Thoracic aorta (tissue), 2 donors: ENCODE measurements around the gene ABCG2. TPM values are rescaled to one million over a fixed set of nuclear protein-coding genes. Genes with fewer than 3 reads are reported as not detected.

Source experiments
- ATAC-seq: fragments of 150-250 bp; one replicate; pipeline ENCODE4 v1.8.0; 2017; ENCODE audit warnings: low read depth; ENCODE audit not compliant: insufficient number of reproducible peaks, low FRiP score
- DNase-seq: peaks from one replicate; pipeline ENCODE4 v3.0.0-alpha.2; 2020; ENCODE audit warnings: low spot score
- H3K27ac ChIP-seq, 2 donors: fragments of 200-600 bp; sonication (generic); 1 replicate in 1 of 2; 2 replicates in 1 of 2; pipeline ENCODE4 v1.5.1; 2016; ENCODE audit warnings: mild to moderate bottlenecking in 2 of 2, moderate library complexity in 2 of 2
- H3K27me3 ChIP-seq: fragments of 200-600 bp; sonication (generic); replicated peaks from 2 replicates; pipeline ENCODE4 v1.6.0; 2016; ENCODE audit warnings: mild to moderate bottlenecking; ENCODE audit not compliant: insufficient read depth
- H3K36me3 ChIP-seq: fragments of 200-600 bp; sonication (generic); one replicate; pipeline ENCODE4 v1.5.1; 2016
- H3K4me1 ChIP-seq, 2 donors: fragments of 200-600 bp; sonication (generic); 1 replicate in 1 of 2; 2 replicates in 1 of 2; pipeline versions ENCODE4 v1.5.1 to v1.6.0; 2016; ENCODE audit warnings: low read depth in 2 of 2, mild to moderate bottlenecking in 1 of 2; ENCODE audit not compliant: control insufficient read depth in 1 of 2
- H3K4me3 ChIP-seq: fragments of 200-600 bp; sonication (generic); 2 replicates; pipeline ENCODE4 v1.5.1; 2016; ENCODE audit warnings: mild to moderate bottlenecking
- H3K9me3 ChIP-seq: fragments of 200-600 bp; sonication (generic); 2 replicates; pipeline ENCODE4 v1.5.1; 2016
- total RNA-seq, 2 donors: library from RNA; depleted of rRNA; stranded (reverse); fragments of >200 nt; gene quantifications; one replicate each; pipeline versions ENCODE4 v1.1.0 to v1.2.3, GENCODE V29; 2016
- TF ChIP-seq, protein P1 (sequence below): fragments of 200-600 bp; sonication (generic); IDR thresholded peaks from one replicate; pipeline ENCODE4 v1.5.1; 2019; ENCODE audit warnings: antibody characterized with exemption

The ABCG2 gene
- total RNA-seq, 2 donors from 2014 or later: 2.4 to 7.3 TPM

DNA sequence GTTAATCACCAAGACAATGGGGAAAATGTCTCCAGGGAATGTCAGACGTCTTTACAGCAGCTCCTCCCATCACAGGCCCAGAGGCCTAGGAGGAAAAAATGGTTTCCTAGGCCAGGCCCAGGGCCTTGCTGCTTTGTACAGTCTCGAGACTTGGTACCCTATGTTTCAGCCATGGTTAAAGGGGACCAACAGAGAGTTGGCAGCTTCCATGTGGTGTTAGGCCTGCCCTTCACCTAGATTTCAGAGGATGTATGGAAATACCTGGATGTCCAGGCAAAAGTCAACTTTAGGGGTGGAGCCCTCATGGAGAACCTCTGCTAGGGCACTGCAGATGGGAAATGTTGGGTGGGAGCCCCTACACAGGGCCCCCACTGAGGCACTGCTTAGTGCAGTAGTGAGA is 38.5 kb downstream of the ABCG2 start:
- no peak for DNase-seq
- Histone ChIP-seq H3K4me3 (no peak overlapping the region), H3K27me3 (no peaks in the 10 kb centered on the region), H3K4me1 (no peaks in the 10 kb centered on the region), H3K27ac (no peak overlapping the region), H3K36me3 (no peaks in the 10 kb centered on the region), H3K9me3 (peaks cover 13% of the 10 kb centered on the region)
- TF ChIP-seq, protein P1, sequence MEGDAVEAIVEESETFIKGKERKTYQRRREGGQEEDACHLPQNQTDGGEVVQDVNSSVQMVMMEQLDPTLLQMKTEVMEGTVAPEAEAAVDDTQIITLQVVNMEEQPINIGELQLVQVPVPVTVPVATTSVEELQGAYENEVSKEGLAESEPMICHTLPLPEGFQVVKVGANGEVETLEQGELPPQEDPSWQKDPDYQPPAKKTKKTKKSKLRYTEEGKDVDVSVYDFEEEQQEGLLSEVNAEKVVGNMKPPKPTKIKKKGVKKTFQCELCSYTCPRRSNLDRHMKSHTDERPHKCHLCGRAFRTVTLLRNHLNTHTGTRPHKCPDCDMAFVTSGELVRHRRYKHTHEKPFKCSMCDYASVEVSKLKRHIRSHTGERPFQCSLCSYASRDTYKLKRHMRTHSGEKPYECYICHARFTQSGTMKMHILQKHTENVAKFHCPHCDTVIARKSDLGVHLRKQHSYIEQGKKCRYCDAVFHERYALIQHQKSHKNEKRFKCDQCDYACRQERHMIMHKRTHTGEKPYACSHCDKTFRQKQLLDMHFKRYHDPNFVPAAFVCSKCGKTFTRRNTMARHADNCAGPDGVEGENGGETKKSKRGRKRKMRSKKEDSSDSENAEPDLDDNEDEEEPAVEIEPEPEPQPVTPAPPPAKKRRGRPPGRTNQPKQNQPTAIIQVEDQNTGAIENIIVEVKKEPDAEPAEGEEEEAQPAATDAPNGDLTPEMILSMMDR: no peak
- ATAC-seq: no peak

DNA sequence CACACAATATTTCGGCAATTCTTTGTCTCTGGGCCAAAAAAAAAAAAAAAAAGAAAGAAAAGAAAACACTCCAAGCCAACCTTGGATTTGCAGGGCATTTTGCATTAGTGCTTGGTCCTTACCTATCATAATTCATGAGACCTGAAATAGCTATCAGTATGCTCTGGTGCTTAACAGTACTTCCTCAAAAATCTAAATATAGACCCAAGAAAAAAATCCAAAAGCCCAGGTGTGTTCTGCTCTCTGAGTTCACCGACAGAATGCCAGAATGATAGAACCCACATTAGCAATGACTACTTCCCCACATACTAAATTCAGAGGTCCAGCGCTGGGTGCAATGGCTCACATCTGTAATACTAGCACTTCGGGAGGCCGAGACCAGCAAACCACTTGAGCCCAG is 42.9 kb downstream of the ABCG2 start:
- Histone ChIP-seq H3K27ac (no peak overlapping the region), H3K36me3 (no peaks in the 10 kb centered on the region), H3K4me3 (no peak overlapping the region), H3K9me3 (peaks cover 13% of the 10 kb centered on the region), H3K4me1 (peaks cover 0 to 4% of the 10 kb centered on the region in 2 donors), H3K27me3 (no peaks in the 10 kb centered on the region)
- DNase-seq (no peak), ATAC-seq (no peak)
- TF ChIP-seq, protein P1: no peak

DNA sequence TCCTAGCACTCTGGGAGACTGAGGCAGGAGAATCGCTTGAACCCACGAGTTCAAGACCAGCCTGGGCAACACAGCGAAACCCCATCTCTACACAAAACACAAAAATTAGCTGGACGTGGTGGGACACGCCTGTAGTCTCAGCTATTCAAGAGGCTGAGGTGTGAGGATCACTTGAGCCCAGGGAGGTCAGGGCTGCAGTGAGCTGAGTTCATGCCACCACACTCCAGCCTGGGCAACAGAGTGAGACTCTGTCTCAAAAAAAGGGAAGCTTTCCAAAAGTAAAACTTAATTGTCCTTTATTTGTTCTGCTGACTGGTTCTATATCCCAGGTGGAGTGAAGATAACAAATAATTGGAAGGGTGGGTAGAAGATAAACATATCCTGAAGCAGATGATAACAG is 45.6 kb downstream of the ABCG2 start:
- Histone ChIP-seq H3K4me3 (no peak overlapping the region), H3K27ac (no peak overlapping the region), H3K27me3 (no peaks in the 10 kb centered on the region), H3K36me3 (no peaks in the 10 kb centered on the region), H3K4me1 (peaks cover 3 to 23% of the 10 kb centered on the region in 2 donors), H3K9me3 (no peaks in the 10 kb centered on the region)
- ATAC-seq: no peak
- TF ChIP-seq, protein P1: no peak
- DNase-seq: no peak

DNA sequence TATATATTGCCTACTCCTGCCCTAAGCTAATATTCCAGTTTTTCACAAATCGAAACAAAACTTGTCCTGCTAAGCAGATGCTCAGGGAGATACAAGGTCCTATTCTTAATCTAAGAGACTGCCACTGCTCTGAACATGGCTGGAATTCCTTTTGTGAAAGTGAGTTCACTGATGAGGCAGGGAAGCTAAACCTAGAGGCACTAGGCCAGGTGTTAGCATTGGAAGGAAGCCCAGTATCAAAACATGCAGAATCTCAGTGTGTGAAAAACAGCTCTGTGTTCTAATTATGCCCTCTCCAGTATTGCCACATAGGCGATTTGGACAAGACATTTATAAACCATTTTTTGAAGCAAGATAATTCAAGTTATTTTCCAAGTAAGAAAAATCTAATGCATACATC is 47.6 kb downstream of the ABCG2 start:
- Histone ChIP-seq H3K4me1 (peaks cover 11 to 32% of the 10 kb centered on the region in 2 donors), H3K36me3 (no peaks in the 10 kb centered on the region), H3K27ac (no peak overlapping the region), H3K4me3 (no peak overlapping the region), H3K27me3 (no peaks in the 10 kb centered on the region), H3K9me3 (no peaks in the 10 kb centered on the region)
- DNase-seq (no peak), ATAC-seq (no peak)
- TF ChIP-seq, protein P1: no peak

DNA sequence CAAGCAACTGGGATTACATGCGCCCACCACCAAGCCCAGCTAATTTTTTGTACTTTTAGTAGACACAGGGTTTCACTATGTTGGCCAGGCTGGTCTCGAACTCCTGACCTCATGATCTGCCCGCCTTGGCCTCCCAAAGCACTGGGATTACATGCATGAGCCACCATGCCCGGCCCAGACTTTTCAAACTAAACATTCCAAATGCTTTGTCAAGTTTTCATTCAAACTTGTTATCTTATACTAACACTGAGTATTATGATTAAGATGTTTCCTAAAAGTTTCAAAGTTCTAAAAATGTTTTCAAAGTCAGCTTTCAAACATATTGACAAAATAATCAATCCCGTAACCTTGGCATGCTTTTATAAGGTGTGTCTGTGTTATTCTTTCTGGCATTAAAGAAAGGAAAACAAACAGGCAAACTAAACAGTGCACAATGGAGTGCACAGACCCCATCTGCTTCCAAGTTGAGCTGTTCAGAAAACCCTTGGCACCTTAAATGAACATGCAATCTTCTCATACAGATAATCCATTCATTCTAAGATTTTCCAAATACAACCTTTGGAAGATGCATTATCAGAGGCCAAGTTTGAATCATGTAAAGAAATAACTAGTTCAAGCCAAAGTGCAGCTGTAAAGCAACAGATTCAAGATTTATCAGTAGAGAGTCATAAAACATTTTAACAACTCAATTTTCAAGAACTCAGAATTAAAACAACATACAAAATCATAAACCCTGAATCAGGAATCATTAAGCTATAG is 49.1 kb downstream of the ABCG2 start:
- ATAC-seq (no peak), DNase-seq (no peak)
- H3K4me3 ChIP-seq: no peak overlapping the region
- H3K27ac ChIP-seq: no peak overlapping the region
- H3K36me3 ChIP-seq: no peaks in the 10 kb centered on the region
- H3K4me1 ChIP-seq: peaks cover 15 to 40% of the 10 kb centered on the region in 2 donors
- TF ChIP-seq, protein P1: no peak
- H3K27me3 ChIP-seq: no peaks in the 10 kb centered on the region
- H3K9me3 ChIP-seq: no peaks in the 10 kb centered on the region
